GM19025 (cell line): ENCODE results near the gene TK1.
"Not testable (repeated sequence)": the region's sequence is repeated elsewhere in the genome, so short reads cannot be mapped to it uniquely, and the experiment has no call there.

Source experiments
- ATAC-seq: cut with Tn5 transposase; IDR thresholded peaks from one replicate; pipeline ENCODE4 v1.9.1; 2021; ENCODE audit warnings: mild to moderate bottlenecking, low read depth, moderate library complexity; ENCODE audit not compliant: unreplicated experiment

TK1 gene

GRCh38 chr17:78154903-78155811 is 31.7 kb downstream of the TK1 start:
- ATAC-seq, result peak; percentile 42

- no peak for ATAC-seq
Observed at GRCh38 chr17:78151514-78152008, 35.3 kb downstream of the TK1 start.

- no peak for ATAC-seq
Observed at GRCh38 chr17:78148286-78149016, 38.4 kb downstream of the TK1 start.

GRCh38 chr17:78147315-78147998 is 39.4 kb downstream of the TK1 start:
- ATAC-seq, result peak; percentile 40

- ATAC-seq, result no peak
Observed at GRCh38 chr17:78146881-78147280, 40.0 kb downstream of the TK1 start.

- no peak for ATAC-seq
Observed at GRCh38 chr17:78146471-78146869, 40.4 kb downstream of the TK1 start.

GRCh38 chr17:78144736-78145641 is 41.9 kb downstream of the TK1 start:
- no peak for ATAC-seq

GRCh38 chr17:78144147-78144719 is 42.6 kb downstream of the TK1 start:
- no peak for ATAC-seq

- ATAC-seq, result no peak
Observed at GRCh38 chr17:78143214-78144146, 43.4 kb downstream of the TK1 start.

GRCh38 chr17:78142119-78142861 is 44.6 kb downstream of the TK1 start:
- no peak for ATAC-seq

- ATAC-seq, result no peak
Observed at GRCh38 chr17:78141437-78142118, 45.3 kb downstream of the TK1 start.

GRCh38 chr17:78140169-78141051 is 46.4 kb downstream of the TK1 start:
- peak; percentile 70 for ATAC-seq

- ATAC-seq, result not testable (repeated sequence)
Observed at GRCh38 chr17:78139861-78140168, 47.0 kb downstream of the TK1 start.

- ATAC-seq, result no peak
Observed at GRCh38 chr17:78138204-78139060, 48.4 kb downstream of the TK1 start.

- no peak for ATAC-seq
Observed at GRCh38 chr17:78137392-78138203, 49.3 kb downstream of the TK1 start.
